ENCODE data around the gene CXXC1.

DNA sequence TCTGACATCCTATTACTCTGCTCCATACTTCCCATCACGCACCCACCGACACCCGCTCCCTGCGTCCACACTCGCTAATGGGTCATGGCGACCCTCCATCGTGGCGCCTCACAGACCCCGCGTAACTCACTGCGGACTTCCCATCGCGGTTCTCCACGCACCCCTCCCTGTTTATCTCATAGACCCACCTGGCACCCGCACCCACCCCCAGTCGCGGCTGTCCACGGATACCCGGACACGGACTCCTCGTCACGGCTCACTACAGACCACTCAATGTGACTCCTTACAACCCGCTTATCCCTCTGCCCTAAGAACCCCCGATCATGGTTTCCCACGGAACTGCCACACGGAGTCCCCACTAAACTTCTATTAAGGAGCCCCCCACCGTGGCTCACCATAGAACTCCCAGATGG lies 458 bp downstream of the CXXC1 start:
- TF ChIP-seq EZH2 (IDR thresholded peaks at IDR 0.05; ENCODE audit: insufficient read depth, poor library complexity, severe bottlenecking) = no peak
- no peak for TF ChIP-seq EZH2phosphoT487 (IDR thresholded peaks at IDR 0.05; ENCODE audit: insufficient read depth, low read depth)

All from GM23248 (cell line).